Activated naive CD8-positive, alpha-beta T cell treated with anti-CD3 and anti-CD28 coated beads, Interleukin-2, amount 10 ng/mL, durations not matched to agents 7 days and 5 days (primary cell): ENCODE data around the gene INSM1. TPM values are rescaled to one million over a fixed set of nuclear protein-coding genes. Genes with fewer than 3 reads are reported as not detected.

ENCODE experiments used
- ATAC-seq: fragments of 150-1000 bp; cut with Tn5 transposase; one replicate; pipeline ENCODE4 v1.10.0; 2021; ENCODE audit warnings: low read depth, moderate library complexity
- POLR2A ChIA-PET: fragments of 350-600 bp; sonication (Branson Sonifier 250); formaldehyde crosslinking; loops from one replicate; lab custom pipeline; 2021; ENCODE audit warnings: antibody characterized with exemption; lab: Charles Lee
- DNase-seq: peaks from one replicate; pipeline ENCODE4 v3.0.0; 2021
- H3K27ac Mint-ChIP-seq: one replicate; pipeline ENCODE4 v1.8.0; 2022; ENCODE audit warnings: mild to moderate bottlenecking, mixed read lengths
- H3K27me3 Mint-ChIP-seq: one replicate; pipeline ENCODE4 v1.8.0; 2022; ENCODE audit warnings: mild to moderate bottlenecking, moderate library complexity, mixed read lengths
- H3K36me3 Mint-ChIP-seq: one replicate; pipeline ENCODE4 v1.8.0; 2021; ENCODE audit warnings: mild to moderate bottlenecking, mixed read lengths
- H3K4me1 Mint-ChIP-seq: one replicate; pipeline ENCODE4 v1.8.0; 2021; ENCODE audit warnings: mixed read lengths
- H3K4me3 Mint-ChIP-seq: one replicate; pipeline ENCODE4 v1.8.0; 2022; ENCODE audit warnings: mild to moderate bottlenecking, moderate library complexity, mixed read lengths
- H3K9me3 Mint-ChIP-seq: one replicate; pipeline ENCODE4 v1.8.0; 2021; ENCODE audit warnings: mixed read lengths
- total RNA-seq, 2 experiments: library from RNA; stranded (reverse); gene quantifications; one replicate each; pipeline ENCODE4 v1.2.3, GENCODE V29; 2021

Gene INSM1
- total RNA-seq, 2 experiments from 2014 or later, result not detected

- H3K27ac Mint-ChIP-seq, result no peak overlapping the region
- POLR2A ChIA-PET, result no interaction called here
- no peak for DNase-seq
- H3K9me3 Mint-ChIP-seq, result no peaks in the 10 kb centered on the region
- no peak overlapping the region for H3K4me3 Mint-ChIP-seq
- no peaks in the 10 kb centered on the region for H3K36me3 Mint-ChIP-seq
- H3K4me1 Mint-ChIP-seq, result no peaks in the 10 kb centered on the region
- H3K27me3 Mint-ChIP-seq, result no peaks in the 10 kb centered on the region
- ATAC-seq, result no peak
Observed at GRCh38 chr20:20391766-20392165, 23.9 kb downstream of the INSM1 start.

GRCh38 chr20:20393207-20394120 is 25.6 kb downstream of the INSM1 start:
- Mint-ChIP-seq H3K27ac (no peak overlapping the region), H3K4me1 (no peaks in the 10 kb centered on the region), H3K9me3 (no peaks in the 10 kb centered on the region), H3K36me3 (no peaks in the 10 kb centered on the region), H3K27me3 (no peaks in the 10 kb centered on the region), H3K4me3 (no peak overlapping the region)
- POLR2A ChIA-PET, result no interaction called here
- no peak for DNase-seq
- no peak for ATAC-seq

- no peak overlapping the region for H3K4me3 Mint-ChIP-seq
- no peak for ATAC-seq
- POLR2A ChIA-PET, result no interaction called here
- no peaks in the 10 kb centered on the region for H3K4me1 Mint-ChIP-seq
- no peaks in the 10 kb centered on the region for H3K9me3 Mint-ChIP-seq
- no peak overlapping the region for H3K27ac Mint-ChIP-seq
- DNase-seq, result no peak
- no peaks in the 10 kb centered on the region for H3K27me3 Mint-ChIP-seq
- H3K36me3 Mint-ChIP-seq, result peaks cover 2% of the 10 kb centered on the region
Observed at GRCh38 chr20:20395087-20395486, 27.2 kb downstream of the INSM1 start.

- DNase-seq, result no peak
- no peaks in the 10 kb centered on the region for H3K4me1 Mint-ChIP-seq
- POLR2A ChIA-PET, result no interaction called here
- peaks cover 2% of the 10 kb centered on the region for H3K36me3 Mint-ChIP-seq
- no peaks in the 10 kb centered on the region for H3K9me3 Mint-ChIP-seq
- no peaks in the 10 kb centered on the region for H3K27me3 Mint-ChIP-seq
- ATAC-seq, result no peak
- H3K4me3 Mint-ChIP-seq, result no peak overlapping the region
- H3K27ac Mint-ChIP-seq, result no peak overlapping the region
Observed at GRCh38 chr20:20395903-20396568, 28.1 kb downstream of the INSM1 start.

GRCh38 chr20:20396794-20397193 is 28.9 kb downstream of the INSM1 start:
- Mint-ChIP-seq H3K4me3 (no peak overlapping the region), H3K36me3 (peaks cover 2% of the 10 kb centered on the region), H3K27me3 (no peaks in the 10 kb centered on the region), H3K9me3 (no peaks in the 10 kb centered on the region), H3K27ac (no peak overlapping the region), H3K4me1 (no peaks in the 10 kb centered on the region)
- ATAC-seq (no peak), DNase-seq (no peak)
- POLR2A ChIA-PET, result no interaction called here

- H3K4me3 Mint-ChIP-seq, result no peak overlapping the region
- DNase-seq, result no peak
- no peaks in the 10 kb centered on the region for H3K9me3 Mint-ChIP-seq
- ATAC-seq, result no peak
- POLR2A ChIA-PET, result no interaction called here
- no peaks in the 10 kb centered on the region for H3K4me1 Mint-ChIP-seq
- H3K27ac Mint-ChIP-seq, result no peak overlapping the region
- peaks cover 2% of the 10 kb centered on the region for H3K36me3 Mint-ChIP-seq
- H3K27me3 Mint-ChIP-seq, result no peaks in the 10 kb centered on the region
Observed at GRCh38 chr20:20398123-20398522, 30.2 kb downstream of the INSM1 start.

- no peak overlapping the region for H3K27ac Mint-ChIP-seq
- no peaks in the 10 kb centered on the region for H3K27me3 Mint-ChIP-seq
- no peak for DNase-seq
- POLR2A ChIA-PET, result no interaction called here
- H3K36me3 Mint-ChIP-seq, result peaks cover 2% of the 10 kb centered on the region
- H3K4me3 Mint-ChIP-seq, result no peak overlapping the region
- ATAC-seq, result no peak
- H3K4me1 Mint-ChIP-seq, result peaks cover under 1% of the 10 kb centered on the region
- no peaks in the 10 kb centered on the region for H3K9me3 Mint-ChIP-seq
Observed at GRCh38 chr20:20399531-20400500, 31.9 kb downstream of the INSM1 start.

GRCh38 chr20:20401991-20402390 is 34.1 kb downstream of the INSM1 start:
- POLR2A ChIA-PET, result no interaction called here
- Mint-ChIP-seq H3K27ac (no peak overlapping the region), H3K9me3 (no peaks in the 10 kb centered on the region), H3K36me3 (peaks cover 2% of the 10 kb centered on the region), H3K4me3 (no peak overlapping the region), H3K4me1 (peaks cover 2% of the 10 kb centered on the region), H3K27me3 (no peaks in the 10 kb centered on the region)
- ATAC-seq (no peak), DNase-seq (no peak)

GRCh38 chr20:20404633-20405032 is 36.7 kb downstream of the INSM1 start:
- Mint-ChIP-seq H3K4me3 (no peak overlapping the region), H3K27ac (no peak overlapping the region), H3K4me1 (peaks cover 2% of the 10 kb centered on the region), H3K36me3 (no peaks in the 10 kb centered on the region), H3K9me3 (no peaks in the 10 kb centered on the region), H3K27me3 (no peaks in the 10 kb centered on the region)
- POLR2A ChIA-PET, result no interaction called here
- ATAC-seq (no peak), DNase-seq (no peak)

GRCh38 chr20:20405623-20406022 is 37.7 kb downstream of the INSM1 start:
- no peak overlapping the region for H3K27ac Mint-ChIP-seq
- DNase-seq, result no peak
- no peaks in the 10 kb centered on the region for H3K36me3 Mint-ChIP-seq
- POLR2A ChIA-PET, result no interaction called here
- H3K4me3 Mint-ChIP-seq, result no peak overlapping the region
- no peaks in the 10 kb centered on the region for H3K27me3 Mint-ChIP-seq
- H3K9me3 Mint-ChIP-seq, result no peaks in the 10 kb centered on the region
- no peak for ATAC-seq
- H3K4me1 Mint-ChIP-seq, result peaks cover 2% of the 10 kb centered on the region

GRCh38 chr20:20406306-20406705 is 38.4 kb downstream of the INSM1 start:
- POLR2A ChIA-PET, result no interaction called here
- Mint-ChIP-seq H3K27me3 (no peaks in the 10 kb centered on the region), H3K36me3 (no peaks in the 10 kb centered on the region), H3K9me3 (no peaks in the 10 kb centered on the region), H3K4me1 (peaks cover 2% of the 10 kb centered on the region), H3K4me3 (no peak overlapping the region), H3K27ac (no peak overlapping the region)
- DNase-seq, result no peak
- ATAC-seq, result no peak

GRCh38 chr20:20407891-20408805 is 40.2 kb downstream of the INSM1 start:
- ATAC-seq, result no peak

More at GRCh38 chr20:20407891-20408805, 40.2 kb downstream of the INSM1 start:
- Mint-ChIP-seq H3K27me3 (no peaks in the 10 kb centered on the region), H3K36me3 (no peaks in the 10 kb centered on the region), H3K27ac (no peak overlapping the region), H3K4me1 (peaks cover 2% of the 10 kb centered on the region), H3K9me3 (no peaks in the 10 kb centered on the region), H3K4me3 (no peak overlapping the region)
- POLR2A ChIA-PET, result no interaction called here
- DNase-seq, result no peak
